ENCODE results near the gene GRN. TPM values are rescaled to one million over a fixed set of nuclear protein-coding genes. Genes with fewer than 3 reads are reported as not detected.

Gene GRN
- total and polyA plus RNA-seq, 9 of the 15 experiments (the other 6 are each of a cell fraction or from before 2014, with no cell fraction given): 5.4 to 75.3 (median 20.7) TPM

- TF ChIP-seq GTF3C2 (IDR thresholded peaks at IDR 0.05; ENCODE audit: borderline replicate concordance, extremely low read depth, insufficient read length) (no peak), HNRNPL (IDR thresholded peaks at IDR 0.05; ENCODE audit: low read depth, low read length) (0 out of 2 replicates have a peak, but pooled peaks have one; percentile 25), POLR2AphosphoS2 (IDR thresholded peaks at IDR 0.05; ENCODE audit: low read length) (peak; percentile 87; the same call in 1 of the 2 replicates), RBM14 (IDR thresholded peaks at IDR 0.05; ENCODE audit: borderline replicate concordance, insufficient read depth, low read depth, low read length) (no peak), HOXB6 (CRISPR knock-in tag; IDR thresholded peaks at IDR 0.05; ENCODE audit: borderline replicate concordance) (no peak), ZNF165 (CRISPR knock-in tag; IDR thresholded peaks at IDR 0.05; ENCODE audit: borderline replicate concordance) (no peak), NFXL1 (CRISPR knock-in tag; IDR thresholded peaks at IDR 0.05) (no peak), POLR2A (conservative IDR thresholded peaks at IDR 0.05) (peak; percentile 54), CREB3 (tag; conservative IDR thresholded peaks at IDR 0.05; ENCODE audit: low read depth) (no peak), ZNF12 (CRISPR knock-in tag; IDR thresholded peaks at IDR 0.05) (no peak), CBX2 (IDR thresholded peaks at IDR 0.05; ENCODE audit: insufficient read depth, low read length, poor library complexity, severe bottlenecking) (no peak), ZNF175 (CRISPR knock-in tag; IDR thresholded peaks at IDR 0.05; ENCODE audit: low read depth) (no peak), ILF3 (IDR thresholded peaks at IDR 0.05; ENCODE audit: borderline replicate concordance) (0 out of 2 replicates have a peak, but pooled peaks have one; percentile 41), TCFL5 (CRISPR knock-in tag; conservative IDR thresholded peaks at IDR 0.05) (no peak), ELK3 (CRISPR knock-in tag; IDR thresholded peaks at IDR 0.05) (no peak), RBFOX2 (IDR thresholded peaks at IDR 0.05; ENCODE audit: low read depth, low read length) (peak; percentile 55), GTF2E2 (tag; IDR thresholded peaks at IDR 0.05) (no peak), MCM3 (IDR thresholded peaks at IDR 0.05) (no peak), NCOR1 (IDR thresholded peaks at IDR 0.05) (no peak)
- TF ChIP-seq, protein P1, sequence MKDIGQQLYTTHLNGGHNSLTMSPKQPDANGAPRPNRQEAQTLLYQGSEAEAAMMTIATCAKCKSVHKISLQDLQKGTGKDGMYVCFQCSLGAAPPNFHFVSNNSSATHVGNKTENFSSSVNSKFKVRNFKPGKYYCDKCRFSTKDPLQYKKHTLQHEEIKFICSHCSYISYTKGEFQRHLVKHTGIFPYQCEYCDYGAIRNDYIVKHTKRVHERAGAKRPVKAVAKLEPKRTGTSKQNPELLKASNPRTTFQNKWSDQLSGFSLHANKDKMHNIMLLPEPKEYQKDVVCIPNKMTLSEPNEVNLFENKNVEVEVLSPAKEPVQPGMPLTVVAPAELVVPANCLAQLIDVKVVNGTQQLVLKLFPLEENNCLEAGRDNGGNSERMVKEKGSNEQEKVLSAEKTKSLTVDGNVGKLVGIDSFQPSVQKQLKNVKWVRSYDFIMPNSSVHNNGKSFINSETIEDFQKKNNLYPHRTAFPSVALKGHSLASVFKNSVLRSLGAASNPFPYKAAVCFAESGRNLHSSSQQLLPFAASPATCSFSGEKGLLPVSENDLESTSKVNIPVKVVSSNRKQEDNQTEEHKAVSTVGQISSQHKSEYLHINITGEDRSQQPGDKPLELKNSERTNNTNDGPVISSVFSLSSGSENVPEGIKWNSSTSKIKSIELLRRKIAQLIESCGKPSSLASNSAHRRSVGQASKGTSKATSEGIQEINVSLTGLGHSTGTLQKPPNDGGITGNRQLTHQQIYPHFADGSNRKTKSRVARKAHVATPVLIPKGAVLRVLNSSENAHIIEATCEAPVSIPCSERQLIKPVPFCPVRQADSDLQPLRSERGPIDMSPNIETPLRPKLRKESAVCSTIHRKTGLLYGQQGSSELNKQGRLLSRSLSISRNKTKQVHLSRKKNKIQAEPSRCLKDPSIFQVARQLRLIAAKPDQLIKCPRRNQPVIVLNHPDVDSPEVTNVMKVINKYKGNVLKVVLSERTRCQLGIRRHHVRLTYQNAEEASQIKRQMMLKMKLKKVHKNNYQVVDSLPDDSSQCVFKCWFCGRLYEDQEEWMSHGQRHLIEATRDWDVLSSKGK (CRISPR knock-in tag; IDR thresholded peaks at IDR 0.05): no peak
Measured at GRCh38 chr17:44318077-44318892, 26.8 kb upstream of the GRN start (continued).

Measured in K562 (cell line).